ENCODE data around the gene SYTL3.
"Not testable (repeated sequence)": the region's sequence is repeated elsewhere in the genome, so short reads cannot be mapped to it uniquely, and the experiment has no call there.

Gene SYTL3

DNA sequence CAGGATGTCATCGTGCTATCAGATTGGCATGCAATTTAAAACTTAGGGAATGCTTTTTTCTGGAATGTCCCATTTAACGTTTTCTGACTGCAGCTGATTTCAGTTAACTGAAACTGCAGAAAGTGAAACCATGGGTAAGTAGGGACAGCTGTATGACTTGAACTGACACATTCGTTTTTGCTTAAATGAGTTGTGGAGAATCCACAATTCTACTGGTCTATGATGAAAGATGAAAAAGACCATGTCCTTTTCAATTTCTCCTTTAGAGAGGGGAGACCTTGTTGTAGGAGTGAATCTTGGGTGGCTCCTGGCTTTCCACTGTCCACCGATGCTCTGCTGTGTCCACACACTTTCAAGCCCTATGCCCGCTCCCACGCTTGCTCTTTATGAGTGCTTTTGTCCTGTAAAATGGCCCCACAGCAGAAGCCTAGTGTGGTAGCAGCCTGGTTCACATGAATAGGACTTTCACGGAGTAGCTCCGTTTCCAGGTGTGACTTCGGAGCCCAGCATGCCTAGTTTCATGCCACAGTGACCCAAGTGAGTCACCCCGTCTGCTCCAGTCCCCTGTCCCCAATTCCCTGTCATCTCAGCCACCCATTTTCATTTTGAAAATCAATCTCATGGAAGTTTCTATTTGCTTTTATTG is 27.2 kb upstream of the SYTL3 start:
- DNase-seq (ENCODE audit: low spot score): no peak

DNA sequence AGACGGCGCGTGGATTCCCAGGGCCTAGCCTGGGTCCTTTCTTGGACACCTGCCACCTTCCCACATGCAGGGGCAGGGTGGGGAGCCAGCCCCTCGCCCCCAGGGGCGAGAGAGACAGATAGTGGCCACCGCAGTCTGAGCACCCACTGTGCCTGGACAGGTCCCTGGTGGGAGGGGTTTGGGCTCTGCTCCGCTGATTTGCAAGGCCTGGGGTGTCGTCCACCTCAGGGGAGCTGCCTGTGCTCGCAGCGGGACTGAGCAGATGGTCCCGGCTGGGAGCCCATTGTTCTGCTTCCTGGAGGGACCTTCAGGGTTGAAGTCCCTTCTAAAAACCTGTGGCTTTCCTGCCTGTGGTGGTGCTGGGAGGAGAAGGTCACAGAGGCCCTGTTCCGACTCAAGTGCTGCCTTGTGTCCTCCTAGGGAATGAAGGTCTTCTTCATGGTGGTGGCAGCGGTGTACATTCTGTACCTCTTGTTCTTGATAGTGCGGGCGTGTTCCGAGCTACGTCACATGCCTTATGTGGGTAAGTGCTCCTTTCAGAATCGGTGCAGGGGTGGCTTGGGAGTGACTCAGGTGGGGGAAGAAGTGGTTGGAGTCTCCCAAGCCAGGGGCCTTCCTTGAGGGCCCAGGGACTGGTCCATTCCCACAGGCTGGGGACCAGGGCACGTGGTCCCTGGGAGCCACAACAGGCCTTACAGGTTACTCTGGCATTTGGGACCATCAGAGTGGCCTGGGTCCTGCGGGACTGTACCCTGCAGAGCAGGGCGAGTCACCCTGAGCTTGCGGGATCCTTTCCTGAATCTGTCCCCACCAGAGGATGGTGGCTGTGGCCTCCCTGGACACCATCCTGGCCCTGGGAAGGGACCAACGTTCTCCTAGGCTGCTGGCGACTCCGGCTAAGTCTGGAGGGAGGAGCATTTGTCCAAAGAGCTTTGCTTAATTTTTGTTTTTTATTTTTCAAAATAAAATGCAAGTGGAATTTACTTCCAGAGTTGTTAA is 24.9 kb upstream of the SYTL3 start:
- DNase-seq (ENCODE audit: low spot score): no peak

DNA sequence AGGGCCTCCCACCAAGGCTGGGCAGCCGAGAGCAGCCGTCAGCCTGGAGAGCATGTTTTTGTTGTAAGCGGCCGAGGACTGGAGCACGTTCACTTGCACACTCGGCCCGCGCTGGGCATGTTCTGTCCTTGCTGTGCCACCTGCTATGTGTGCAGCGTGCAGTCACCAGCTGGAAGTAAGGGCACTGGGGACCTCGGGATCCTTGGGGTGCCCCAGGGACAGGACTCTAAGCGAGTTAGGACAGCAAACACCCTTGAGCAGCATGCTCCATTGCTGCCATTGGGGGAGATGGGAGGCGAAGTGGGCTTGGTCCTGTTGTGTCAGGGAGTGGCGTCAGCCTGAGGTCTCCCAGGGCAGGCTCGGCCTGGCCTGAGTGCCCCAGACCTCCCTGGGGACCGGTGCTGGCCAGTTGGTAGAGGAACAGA is 24.0 kb upstream of the SYTL3 start:
- no peak for DNase-seq (ENCODE audit: low spot score)

DNA sequence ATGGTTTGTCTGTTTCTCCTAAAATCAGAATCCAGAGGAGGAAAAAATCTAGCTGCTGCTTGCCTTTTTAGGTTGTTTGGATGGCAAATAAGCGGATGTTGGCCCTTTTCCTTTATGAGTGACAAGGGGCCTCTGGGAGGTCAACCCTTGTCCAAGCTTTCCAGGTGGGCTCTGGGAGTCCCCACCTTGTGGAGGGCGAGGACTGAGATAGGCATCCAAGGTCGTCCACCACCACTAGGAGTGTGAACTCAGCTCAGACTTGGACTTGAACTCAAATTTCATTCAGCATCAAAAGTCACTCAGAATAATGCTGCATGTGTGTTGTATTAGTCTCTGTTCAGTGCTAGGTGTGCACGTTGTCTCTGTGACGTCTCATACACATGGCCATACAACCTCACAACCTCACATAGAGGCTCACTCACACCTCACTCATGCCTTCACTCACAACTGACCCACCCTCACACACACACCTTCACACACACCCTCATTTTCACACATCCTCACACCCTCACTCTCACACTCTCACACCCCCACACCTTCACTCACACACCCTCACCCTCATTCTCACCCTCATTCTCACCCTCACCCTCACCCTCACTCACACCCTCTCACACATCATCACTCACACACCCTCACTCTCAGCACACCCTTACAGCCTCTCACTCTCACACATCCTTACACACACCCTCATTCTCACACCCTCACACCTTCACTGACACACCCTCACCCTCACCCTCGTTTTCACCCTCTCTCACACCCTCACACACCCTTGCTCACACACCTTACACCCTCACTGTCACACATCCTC is 23.3 kb upstream of the SYTL3 start:
- no peak for DNase-seq (ENCODE audit: low spot score)

DNA sequence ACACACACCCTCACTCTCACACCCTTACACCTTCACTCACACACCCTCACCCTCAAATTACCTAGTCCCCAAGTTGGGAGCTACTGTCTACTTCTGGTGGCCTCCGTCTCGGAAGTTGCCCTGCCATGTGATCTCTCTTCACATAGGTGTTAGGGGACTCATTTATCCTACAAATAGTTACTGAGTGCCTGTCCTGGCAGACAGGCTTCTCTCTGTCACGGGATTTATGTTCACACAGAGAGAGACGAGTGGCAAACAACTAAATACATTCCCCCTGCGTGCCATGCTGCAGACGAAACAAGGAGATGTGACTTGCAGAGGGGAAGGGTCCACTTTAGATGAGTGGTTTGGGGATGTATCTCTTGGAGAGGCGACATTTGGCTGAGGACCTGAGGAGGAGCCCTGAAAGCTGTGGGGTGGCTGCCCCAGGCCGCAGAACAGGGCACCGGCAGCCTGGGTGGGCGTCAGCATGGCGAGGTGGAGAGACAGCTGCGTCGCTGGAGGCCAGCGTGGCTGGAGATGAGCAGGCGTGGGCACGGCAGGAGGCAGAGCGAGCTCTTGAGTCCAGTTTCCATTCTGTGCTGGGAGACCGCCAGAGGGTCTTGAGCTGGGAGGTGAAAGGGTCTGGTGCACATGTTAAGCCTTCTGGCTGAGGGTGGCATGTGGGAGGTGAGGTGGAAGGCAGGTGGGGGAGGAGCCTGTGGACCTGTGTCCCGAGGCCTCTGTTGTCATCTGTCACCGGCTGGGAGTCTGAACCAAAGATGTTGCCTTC is 22.5 kb upstream of the SYTL3 start:
- no peak for DNase-seq (ENCODE audit: low spot score)

DNA sequence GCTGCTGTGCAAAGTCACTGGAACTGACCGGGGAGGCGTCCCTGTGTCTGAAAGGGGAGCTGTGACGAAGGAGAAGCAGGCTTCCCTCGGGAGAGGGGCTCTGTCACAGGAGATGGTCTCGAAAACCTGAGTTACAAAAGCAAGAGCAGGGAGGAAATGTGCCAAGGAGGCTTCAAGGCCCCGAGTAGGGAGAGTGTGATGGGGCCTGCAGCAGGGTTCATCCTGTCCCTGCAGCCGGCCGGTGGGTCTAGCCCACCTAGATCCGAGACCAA is 22.0 kb upstream of the SYTL3 start:
- no peak for DNase-seq (ENCODE audit: low spot score)

DNA sequence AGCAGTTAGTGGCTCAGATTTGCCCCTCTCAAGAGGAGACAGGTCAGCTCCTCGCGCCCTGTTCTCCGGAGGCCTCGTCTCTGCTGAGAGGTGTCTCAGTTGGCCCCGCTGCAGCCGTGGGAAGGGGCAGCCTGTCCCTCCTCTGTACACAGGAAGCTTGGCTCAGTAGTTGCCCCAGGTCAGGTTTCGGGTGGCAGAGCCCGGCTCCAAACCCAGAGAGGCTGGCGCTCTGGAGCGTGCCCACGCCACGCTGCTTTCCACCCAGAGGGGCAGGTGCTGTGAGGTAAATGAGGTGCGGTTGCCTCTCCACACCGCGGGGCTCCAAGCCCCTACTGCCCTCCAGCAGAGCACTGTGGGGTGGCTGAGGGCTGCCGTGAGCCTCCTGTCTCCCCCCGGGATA is 21.3 kb upstream of the SYTL3 start:
- DNase-seq (ENCODE audit: low spot score): no peak

DNA sequence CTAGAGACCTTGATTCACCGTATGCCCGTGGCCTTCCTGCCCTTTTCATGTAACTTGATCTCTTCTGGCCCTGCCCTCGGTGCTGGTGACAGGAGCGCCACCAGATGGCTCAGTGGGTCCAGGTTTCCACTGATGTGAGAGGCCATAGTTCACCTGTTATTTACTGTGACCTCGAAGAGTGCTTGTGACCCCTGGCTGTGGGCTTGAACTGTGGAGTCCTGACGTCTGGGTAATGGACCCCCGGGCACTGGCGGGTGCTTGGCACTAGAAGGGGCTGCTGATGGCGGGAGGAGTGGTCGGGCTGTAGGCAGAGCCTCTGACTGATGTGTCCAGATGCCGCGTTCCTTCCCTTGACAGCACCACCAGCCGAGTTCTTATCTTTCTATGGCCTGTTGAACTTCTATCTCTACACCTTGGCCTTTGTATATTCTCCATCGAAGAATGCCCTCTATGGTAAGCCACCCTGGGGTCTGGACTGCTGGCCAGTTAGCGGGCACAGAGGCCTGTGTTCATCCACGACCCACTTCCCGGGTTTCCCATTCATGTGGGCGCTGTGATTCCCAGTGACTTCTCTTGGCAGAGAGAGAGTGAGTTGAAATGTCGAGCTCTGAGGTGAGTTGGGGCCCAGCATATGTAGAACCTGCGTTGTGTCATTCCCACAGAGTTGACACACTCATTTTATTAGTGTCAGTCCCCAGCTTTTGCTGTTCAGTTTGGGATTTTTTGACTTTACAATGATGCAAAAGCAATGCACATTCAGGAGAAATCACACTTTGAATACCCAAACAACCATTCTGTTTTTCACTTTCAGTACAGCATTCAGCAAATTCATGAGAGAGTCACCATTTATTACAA is 20.3 kb upstream of the SYTL3 start:
- no peak for DNase-seq (ENCODE audit: low spot score)

DNA sequence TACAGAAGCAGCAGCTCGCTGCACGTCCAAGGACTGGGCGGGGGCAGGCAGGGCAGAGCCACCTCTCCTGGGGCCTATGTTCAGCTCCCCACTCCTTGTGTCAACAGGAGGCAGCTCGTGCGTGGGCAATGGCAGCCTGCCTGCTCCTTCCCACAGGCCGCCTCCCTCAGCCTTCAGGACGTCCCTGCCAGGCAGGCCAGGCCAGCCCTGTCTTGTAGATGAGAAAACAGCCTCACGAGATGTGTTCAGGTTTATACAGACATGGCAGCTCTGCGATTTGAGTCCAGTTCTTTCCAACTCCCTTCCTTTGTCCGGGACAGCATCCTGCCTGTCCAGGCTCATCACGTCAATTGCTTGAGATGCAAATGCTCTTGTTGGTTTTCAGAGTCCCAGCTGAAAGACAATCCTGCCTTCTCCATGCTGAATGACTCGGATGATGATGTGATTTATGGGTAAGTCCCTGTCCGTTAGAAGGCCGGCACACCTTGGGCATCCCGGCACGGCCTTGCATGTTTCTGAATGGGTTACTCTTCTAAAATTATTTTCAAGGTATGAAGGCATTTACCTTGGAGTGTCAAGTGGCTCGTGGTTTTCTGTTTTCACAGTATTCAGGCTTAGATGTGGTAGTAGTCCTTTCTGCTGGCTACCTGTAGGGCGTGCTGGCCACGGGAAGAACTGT is 18.8 kb upstream of the SYTL3 start:
- no peak for DNase-seq (ENCODE audit: low spot score)

DNA sequence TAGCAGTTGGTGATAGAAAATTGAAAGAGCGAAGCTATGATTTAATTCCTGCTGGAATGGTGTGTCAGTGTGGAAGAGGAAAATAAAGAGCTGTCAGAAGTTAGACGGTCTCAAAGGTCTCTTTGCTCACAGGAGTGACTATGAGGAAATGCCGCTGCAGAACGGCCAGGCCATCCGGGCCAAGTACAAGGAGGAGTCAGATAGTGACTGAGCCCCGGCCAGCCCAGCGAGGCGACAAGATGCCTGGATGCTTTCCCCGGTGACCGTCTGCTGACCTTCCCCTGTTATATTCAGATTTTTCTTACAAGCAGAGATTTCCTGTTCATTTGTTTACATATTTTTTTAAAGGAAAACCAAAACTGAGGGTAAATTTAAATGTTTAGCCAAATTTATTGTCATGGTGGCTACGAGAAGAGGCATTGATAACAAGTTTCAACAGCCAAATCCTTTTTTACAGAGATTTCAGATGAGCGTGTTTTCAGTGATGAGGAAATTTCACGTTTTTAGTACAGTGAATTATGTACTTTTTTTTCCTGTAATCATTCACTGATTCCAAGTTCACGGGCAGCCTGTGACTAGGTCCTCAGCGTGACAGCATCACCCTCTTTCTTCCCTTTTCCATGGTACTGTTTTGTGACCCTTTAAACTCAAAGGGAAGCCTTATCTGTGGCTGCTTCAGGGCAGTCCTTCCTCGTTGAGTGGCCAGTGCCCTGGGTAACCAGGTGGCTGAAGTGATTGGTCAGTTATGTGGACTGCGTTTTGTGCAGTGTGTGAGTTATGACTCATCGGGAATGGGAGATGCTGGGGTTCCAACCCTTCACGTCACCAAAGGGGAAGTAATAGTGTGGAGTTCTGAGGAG is 17.9 kb upstream of the SYTL3 start:
- DNase-seq (ENCODE audit: low spot score): no peak

DNA sequence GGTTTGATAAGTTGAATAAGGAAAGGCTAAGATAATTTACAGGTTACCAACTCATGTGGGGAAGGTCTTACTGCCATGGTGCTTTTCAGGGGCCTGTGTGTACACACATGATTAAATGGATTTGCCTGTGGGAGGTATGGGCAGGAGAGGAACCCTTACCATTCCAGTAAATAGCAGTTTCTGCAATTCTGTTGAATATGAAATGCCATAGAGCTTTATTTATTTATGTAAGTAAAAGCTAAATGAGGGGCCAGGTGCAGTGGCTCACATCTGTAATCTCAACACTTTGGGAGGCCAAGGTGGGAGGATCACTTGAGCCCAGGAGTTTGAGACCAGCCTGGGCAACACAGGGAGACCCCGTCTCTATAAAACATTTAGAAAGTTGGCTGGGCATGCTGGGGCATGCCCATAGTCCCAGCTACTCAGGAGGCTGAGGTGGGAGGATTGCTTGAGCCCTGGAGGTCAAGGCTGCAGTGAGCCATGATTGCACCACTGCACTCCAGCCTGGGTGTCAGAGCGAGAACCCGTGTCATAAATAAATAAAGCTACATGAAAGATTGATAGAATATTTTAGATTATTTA is 17.2 kb upstream of the SYTL3 start:
- DNase-seq (ENCODE audit: low spot score): not testable (repeated sequence)

DNA sequence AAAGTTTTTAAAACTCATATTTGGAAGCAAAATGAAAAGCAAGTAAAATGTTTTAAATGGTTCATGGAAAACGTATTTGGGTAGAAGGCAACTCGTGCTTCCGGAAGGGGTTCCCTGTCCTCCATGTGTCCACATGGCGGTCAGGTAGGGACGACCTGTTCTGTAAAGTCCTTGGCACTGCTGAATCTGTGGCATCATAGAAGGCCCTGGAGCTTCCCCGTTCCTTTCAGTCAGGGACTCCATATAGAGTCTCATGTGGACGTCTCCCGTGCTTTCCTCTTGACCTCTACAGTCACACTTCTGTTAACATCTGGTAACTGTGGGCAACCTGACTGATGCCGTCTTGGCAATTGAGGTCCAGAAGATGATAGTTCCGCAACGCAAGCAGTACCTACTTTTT is 16.7 kb upstream of the SYTL3 start:
- no peak for DNase-seq (ENCODE audit: low spot score)

DNA sequence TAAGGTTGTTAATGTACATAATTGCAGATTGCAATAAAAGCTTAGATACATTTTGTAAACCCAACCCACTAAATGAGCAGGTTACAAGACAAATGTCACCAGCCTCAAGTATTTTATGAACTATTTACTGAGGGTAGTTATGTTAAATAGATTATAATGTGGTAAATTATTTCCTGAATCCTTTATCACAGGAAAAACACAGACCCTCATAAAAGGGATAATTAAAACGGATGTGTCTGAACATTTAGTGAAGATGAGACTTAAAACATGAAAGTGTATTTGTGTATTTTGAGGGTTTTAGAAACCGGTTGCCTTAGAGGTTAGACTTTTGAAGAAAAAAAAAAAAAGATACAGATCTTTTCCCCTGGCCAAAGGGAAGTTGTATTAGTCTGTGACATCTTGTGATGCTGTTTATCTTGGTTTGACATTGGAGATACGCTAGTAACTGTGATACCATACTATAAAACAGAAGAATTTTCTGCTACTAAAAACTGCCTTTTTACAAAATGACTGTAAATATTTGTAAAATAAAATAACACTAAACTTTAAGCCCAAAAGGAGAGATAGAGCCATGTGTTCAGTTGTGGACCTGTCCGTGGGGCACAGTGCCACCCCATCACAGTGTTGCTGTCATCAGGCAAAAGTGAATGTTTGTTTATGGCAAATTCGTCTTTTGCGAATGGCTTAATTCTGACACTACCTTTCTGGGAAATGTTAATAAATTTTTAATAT is 15.0 kb upstream of the SYTL3 start:
- no peak for DNase-seq (ENCODE audit: low spot score)

DNA sequence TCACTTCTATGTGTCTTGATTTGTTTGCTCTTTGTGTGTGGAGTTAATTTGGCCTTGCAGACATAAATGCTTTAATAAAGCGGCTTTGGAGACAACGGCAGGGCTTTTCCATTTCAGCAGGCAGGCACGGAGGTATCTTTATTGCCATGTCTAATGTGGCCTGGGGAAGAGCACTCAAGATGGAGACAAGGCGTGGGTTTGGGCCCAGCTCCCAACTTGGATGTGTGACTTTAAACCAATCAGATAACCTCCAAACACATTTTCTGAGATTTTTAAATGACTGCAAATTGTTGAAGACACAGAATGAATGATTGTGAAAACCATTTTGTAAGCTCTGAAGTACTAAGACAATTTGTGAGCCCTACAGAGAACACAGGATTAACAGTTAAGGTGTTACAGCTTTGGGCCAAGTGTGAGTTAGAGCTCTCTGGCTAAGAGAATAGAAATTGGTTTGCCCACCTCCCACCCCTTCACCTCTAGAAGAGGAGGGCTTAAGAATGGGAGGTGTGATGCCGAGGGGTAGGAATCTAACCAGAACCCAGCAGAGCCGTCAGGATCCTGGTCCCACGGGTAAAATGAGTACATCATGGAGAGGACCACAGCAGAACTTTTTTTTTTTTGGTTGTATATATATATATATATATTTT is 14.3 kb upstream of the SYTL3 start:
- no peak for DNase-seq (ENCODE audit: low spot score)

DNA sequence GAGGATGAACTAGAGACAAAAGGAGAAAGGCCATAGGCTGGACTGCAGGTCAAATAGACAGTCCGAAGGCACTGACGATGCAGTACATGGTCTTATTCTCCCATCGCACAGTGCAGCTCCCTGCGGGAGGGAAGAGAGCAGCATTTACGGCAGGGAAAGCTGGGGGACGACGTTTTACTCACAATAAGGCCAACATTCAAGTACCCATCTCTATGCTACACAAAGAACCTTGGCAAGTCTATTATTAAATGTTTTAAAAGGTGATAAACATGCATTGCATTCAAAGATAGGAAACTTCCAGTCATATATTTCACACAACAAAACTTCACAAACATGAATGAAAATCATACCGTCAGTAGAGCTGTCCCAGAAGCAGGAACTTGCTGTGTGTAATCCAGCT is 13.1 kb upstream of the SYTL3 start:
- no peak for DNase-seq (ENCODE audit: low spot score)

DNA sequence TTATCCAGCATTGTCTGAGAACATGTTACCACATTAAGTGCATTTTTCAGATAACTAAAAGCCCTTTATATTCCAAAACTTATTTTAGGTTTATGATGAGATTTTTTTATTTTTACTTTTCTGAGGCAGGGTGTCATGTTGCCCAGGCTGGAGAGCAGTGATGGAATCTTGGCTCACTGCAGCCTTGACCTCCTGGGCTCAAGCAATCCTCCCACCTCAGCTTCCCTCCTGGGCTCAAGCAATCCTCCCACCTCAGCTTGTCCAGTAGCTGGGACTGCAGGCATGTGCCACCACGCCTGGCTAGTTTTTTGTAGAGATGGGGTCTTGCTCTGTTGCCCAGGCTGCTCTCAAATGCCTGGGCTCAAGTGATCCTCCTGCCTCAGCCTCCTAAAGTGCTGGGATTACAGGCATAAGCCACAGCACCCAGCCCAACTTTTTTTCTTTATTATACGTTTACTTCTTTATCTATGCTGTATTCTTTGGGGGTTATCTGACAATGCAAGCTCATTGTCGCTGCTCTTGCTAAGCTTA is 11.5 kb upstream of the SYTL3 start:
- DNase-seq (ENCODE audit: low spot score): no peak

DNA sequence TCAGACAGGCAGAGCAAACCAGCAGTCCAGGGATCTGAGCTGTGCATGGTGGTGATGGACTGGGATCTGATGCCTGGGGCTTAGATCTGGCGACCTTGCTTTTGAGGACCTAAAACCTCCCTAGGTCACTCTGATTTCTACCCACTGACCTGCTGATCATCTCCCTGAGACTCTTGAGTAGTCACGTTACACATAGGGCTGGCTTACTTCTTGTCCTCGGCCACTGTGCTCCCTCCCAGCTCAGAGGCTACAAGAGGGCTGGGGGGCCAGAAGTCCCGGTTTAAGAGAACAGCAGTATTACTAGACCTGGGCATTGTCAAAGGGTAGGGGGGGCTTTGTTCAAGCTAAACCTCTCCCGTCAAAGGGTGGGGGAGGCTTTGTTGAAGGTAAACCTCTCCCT is 10.8 kb upstream of the SYTL3 start:
- no peak for DNase-seq (ENCODE audit: low spot score)

DNA sequence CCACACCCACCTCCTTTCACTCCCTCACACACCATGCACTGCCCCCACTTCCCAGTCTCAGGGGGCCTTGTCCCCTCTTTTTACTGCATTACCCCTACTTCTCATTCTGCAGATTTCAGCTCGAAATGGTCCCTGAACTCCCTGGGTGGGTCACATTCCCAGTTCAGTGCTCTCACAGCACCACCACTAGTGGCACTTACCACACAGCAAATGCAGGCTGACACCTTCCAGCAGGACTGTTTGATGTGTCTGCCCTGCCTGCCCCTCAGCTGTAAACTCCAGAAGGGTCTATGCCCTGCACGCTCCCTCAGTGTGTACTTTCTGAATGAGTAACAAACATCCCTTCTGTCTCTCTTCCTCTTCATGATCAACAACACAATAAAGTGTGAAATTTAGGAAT is 9.3 kb upstream of the SYTL3 start:
- DNase-seq (ENCODE audit: low spot score): no peak

Measured in hematopoietic multipotent progenitor cell treated with erythropoietin and hydrocortisone succinate and interleukin-3 and kit ligand, for 15 days (in vitro differentiated cells).